Activated CD4-positive, CD25-positive, alpha-beta regulatory T cell (primary cell): ENCODE measurements around the gene EPHA6.
"Not testable (repeated sequence)": the region's sequence is repeated elsewhere in the genome, so short reads cannot be mapped to it uniquely, and the experiment has no call there.

ENCODE experiments used
- DNase-seq, 4 experiments: peaks; one replicate each; lab custom pipeline; 2025; lab: John Stamatoyannopoulos, UW

Gene EPHA6

DNA sequence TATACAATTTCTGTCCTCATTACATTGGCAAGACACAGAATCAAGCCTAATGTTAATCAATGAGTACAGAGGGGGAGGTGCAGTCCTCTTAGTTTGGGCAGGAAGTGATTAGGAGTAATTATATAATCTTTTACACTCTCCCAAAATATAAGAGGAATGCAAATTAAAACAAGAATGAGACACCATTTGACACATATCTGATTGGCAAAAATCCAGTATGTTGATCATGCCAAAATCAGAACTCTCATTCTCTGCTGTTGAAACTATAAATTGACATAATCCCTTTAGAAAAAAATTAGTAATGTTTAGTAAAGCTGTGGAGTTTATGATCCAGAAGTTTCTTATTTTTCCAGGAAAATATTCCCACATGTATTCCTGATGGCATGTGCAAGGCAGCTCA is 373.4 kb downstream of the EPHA6 start:
- DNase-seq = no peak

DNA sequence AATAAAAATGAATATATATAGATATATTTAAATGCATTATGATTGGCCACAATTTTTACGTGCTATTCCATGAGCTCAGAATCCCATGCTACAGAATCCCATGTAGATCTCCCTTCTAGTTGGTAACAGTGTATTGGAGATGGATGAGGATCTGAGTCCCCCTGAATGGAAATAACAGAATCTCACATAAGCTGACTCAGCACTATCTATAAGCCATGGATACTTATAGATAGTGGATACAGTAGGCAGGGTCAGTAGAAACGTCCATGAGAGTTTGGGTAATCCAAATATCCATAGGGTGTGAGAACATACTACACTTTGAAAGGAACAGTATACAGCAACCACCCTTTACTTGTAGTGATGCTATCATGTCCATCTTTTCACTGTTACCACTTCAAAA is 375.4 kb downstream of the EPHA6 start:
- no peak for DNase-seq

DNA sequence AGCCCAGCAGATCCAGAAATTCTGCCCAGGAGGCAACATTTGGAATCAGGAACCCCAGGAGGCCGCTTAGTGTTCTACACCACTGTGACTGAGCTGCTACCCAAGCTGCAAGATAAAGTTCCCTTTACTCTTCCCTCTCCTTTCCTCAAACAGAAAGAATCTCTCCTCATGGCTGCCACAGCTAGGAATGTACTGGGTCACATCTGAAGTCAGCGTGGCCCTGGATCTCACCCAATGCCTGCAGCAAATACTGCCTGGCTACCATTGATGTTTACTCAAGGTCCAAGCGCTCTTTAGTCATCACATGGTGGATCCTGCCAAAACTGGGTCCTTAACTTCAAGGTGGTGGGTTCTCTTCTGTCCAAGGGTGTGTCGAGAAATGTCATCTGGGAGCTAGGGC is 382.7 kb downstream of the EPHA6 start:
- no peak for DNase-seq

DNA sequence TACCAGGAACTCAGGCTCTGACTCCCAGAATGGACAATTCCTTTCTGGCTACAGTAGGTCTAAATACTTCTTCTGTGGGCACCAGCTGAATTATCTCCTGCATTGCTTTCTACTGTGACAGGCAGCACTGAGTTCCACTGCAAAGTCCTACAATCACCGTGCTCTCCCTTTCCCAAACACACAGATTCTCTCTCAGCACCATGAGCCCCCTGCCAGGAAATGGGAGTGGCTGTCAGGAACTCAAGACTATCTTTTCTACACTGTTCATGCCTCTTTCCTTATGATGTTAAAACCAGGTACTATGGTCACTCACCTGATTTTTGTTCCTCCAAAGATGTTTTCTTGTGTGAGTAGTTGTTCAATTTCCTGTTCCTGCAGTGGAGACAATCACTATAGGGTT is 383.4 kb downstream of the EPHA6 start:
- DNase-seq = no peak

DNA sequence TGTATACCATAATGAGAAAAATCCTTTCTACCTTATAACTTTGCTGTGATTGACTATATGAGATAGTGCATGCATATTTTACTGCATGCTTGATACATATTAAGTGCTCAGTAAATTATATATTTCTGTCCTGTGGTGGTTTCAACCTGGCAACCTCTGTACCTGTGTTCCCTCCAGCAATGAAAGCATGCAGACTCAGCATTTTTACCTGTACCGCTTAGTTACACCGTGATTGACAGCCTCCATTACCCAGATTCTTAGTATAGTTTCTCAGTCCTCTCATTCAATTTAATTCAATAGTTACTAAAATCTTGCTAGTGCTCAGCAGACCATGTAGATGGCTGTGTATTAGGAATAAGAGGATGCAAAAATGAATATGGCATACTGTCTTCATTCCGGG is 386.0 kb downstream of the EPHA6 start:
- DNase-seq = no peak

DNA sequence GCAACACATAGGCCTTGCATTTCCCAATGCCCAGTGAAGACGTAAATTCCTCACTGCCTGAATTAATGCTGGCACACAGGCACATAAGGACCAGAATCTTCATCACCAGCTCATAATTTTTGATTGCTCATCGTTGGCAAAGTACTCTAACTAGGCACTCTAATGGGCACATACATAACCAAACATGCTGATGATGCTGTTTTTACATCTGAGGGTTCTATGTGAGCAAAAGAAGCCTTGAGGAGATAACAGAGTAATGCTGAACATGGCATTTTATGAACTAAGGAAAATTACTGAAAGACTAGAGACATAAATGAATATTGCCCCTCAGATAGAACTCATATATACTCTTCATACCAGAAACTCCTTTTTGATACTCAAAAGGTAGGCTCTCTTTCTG is 387.4 kb downstream of the EPHA6 start:
- DNase-seq = no peak

DNA sequence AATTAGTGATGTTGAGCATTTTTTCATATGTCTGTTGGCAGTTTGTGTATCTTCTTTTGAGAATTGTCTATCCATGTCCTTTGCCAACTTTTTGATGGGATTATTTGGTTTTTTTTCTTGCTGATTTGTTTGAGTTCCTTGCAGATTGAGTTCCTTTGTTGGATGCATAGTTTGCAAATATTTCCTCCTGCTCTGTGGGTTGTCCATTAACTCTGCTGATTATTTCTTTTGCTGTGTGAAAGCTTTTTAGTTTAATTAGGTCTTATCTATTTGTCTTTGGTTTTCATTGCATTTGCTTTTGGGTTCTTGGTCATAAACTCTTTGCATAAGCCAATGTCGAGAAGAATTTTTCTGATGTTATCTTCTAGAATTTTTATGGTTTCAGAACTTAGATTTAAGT is 414.6 kb downstream of the EPHA6 start:
- DNase-seq = no peak

DNA sequence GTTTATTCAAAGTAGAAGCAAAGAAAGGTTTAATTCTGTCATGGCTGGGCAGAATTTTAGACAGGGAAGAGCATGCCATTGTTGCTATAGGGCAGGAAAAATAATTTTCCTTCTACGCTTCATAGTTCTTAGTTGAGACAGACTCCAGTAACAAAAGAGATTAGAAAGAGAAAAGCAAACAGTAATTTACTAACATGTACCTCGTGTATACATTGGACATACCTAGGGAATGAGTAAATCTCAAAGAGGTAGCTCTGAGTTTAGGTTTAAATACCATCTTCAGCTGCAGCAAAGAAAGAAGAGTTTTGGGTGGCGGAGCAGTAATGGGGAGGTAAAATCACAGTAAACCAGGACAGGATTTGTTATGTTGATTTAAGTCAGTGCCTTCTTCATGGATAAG is 416.1 kb downstream of the EPHA6 start:
- no peak for DNase-seq

DNA sequence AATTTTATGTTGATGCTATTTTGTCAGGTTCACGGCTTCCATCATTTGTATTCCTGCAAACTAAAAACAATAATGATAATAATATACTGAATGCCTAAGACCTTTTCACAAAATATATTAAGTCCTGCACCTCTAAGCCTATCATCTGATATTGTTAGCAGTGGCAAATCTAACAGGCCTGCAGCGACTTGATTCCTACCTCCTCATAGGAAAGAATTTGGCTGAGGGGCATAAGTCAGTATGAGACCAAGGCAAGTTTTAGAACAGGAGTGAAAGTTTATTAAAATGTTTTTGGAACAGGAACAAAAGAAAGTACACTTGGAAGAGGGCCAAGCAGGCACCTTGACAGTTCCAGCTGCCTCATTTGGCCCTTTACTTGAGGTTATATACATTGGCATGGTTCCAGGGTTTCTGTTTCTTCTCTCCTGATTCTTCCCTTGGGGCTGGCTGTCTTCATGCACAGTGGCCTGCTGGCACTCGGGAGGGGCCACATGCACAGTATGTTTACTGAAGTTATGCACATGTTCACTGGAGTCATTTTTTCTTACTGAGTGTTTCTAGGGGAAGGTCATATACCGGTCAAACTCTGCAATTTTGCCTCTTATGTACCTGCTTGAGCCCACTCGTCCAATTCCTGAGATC is 418.1 kb downstream of the EPHA6 start:
- no peak for DNase-seq

DNA sequence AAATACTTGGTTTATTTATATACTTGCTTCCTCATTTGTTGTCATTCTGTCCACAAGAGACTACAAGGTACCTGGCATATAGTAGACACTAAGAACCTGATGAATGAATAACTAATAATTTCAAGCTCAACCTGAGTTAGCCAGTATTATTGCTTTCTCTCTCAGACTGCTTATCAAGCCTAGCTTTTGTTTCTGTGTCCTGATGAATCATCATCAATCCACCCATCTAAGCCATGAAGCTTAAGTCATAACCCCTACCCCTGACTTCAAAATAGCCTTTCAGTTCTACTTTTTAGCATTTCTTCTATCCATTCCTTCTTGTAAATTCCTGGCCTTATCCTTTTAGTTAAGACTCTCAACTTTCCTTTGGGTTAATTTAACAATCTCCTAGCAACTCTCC is 420.8 kb downstream of the EPHA6 start:
- no peak for DNase-seq

DNA sequence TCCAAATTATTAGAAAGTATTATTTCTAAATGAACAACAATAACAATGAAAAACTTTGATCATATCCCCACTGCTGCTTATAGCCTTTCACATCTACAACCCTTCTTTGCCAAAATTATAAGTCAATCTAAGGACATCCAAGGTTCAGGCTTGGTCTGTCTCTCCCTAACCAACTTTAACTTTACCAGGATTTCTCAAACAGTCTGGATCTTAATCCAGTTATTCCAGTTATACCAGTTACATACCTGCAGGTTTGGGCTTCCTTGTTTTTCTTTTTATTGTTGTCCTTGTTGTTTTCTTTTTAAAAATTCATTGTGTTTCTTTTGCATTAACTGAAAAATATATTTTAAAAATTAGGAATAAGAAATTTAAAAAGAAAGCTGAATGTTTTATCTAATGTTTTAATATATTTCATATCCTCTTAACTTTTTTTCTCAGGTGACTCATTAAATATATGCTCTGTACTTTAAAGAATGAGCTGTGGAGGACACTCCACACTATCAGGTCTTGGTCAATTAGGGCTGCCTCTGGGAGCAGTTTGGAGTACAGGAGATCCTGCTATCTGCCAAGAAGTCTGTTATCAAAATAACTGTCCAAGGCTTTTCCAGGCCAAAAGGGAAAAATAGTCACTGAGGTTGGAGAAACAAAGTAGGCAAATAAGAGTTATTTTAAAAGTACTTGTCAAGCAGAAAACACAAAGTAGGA is 421.4 kb downstream of the EPHA6 start:
- no peak for DNase-seq

DNA sequence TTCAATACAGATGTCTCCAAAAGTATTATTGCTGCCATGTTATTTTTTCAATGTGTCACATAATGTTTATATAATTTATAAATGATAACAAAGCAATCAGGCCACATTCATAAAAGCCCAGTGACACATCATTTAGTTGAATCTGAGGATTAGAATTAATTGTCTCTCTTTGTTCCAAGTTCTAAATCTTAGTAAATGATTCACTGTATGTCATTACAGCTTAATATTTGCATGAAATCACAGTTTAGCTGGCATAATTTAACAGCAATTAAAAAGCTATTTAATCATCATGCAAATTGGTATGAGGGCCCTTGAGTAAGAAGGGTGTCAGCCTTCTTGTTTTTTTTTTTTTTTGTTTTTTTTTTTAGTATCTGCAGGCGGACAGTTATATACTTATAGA is 427.0 kb downstream of the EPHA6 start:
- DNase-seq = no peak

DNA sequence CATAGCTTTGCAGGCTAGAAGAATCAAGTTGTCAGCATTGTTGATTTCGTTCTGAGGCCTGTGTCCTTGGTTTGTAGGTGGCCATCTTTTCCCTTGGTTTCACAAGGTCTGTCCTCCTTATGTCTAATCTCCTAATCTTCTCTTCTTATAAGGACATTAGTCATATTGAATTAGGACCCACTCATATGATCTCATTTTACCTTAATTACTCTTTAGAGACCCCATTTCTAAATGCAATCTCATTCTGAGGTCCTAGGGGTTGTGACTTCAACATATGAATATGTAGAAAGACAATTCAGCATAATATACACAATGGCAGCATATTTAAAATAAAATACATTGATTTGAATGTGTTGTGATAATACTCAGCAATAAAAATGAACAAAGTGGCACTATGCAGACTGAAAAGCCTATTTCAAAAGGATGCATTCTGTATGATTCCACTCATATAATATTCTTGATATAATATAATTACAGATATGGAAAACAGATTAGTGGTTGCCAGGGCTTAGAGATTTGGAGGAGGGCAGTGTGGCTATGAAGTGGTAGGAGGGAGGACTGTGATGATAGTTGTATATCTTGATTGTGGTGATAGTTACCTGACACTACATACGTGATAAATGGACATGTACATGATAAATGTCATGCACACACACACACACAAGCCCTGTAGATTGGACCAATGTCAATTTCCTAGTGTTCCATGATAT is 431.0 kb downstream of the EPHA6 start:
- no peak for DNase-seq

DNA sequence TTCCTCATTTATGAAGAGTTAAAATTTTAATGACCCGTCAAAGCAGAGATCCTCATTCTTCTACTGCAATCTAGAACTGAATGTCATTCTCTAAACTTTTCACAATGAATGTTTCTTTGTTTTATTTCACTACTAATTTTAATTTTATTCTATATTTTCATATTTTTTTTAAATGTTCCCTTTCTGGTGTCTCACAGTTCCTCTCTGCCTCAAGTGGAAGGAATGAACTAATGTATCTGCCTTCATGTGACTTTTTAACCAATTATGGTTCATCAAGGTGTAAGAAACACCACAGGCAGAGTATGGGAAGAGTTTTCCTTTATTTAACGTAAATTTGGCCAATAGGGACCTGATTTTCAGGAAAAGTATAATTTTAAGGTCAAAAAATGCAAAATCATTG is 441.7 kb downstream of the EPHA6 start:
- DNase-seq = no peak

DNA sequence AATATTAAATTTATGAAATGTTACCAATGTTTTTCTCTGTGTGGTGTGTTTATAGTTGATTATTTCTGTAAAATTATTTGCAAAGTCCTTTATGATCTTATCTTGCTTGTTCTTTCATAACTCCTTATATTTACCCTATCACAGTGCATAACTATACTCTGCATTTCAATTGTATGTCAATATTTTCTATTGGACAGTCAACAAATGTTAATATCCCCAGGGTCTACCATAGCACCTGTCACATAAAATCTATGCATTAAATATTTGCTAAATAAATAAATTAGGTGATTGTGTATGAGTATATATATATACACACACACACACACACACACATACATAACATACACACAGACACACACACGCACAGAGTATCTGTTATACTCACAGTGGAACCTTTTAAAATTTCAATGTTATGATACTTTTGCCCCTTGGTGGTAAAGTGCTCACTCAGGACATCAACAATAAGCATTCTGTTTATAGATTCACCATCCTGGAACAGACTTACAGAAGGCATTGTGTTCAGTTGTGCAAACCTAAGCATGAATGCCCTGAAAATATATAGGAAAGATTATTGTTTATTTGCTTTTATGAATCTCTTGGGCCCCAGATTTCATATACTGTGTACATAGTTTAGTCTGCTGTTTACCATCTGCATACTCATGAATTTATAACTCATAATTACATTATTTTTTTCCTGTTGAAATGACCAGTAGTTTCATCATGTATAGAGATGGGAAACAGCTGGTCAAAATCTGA is 443.7 kb downstream of the EPHA6 start:
- DNase-seq = no peak

DNA sequence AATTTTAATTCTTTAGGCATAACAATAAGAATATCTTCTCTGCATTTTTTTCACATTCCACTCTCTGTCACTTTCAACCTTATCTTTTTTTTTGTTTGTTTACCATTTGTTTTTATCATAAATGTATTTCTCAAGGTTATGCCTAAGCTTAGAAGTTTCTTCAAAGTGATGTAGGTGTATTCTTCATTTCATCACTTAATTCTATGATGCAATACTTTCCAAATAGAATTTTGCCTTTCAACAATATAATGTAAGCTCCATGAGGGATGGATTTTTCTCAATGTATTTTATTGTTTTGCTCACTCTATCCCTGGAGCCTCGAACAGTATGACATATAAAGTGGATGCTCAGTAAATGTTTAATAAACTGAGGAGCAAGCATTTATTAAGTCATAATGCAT is 444.9 kb downstream of the EPHA6 start:
- no peak for DNase-seq

DNA sequence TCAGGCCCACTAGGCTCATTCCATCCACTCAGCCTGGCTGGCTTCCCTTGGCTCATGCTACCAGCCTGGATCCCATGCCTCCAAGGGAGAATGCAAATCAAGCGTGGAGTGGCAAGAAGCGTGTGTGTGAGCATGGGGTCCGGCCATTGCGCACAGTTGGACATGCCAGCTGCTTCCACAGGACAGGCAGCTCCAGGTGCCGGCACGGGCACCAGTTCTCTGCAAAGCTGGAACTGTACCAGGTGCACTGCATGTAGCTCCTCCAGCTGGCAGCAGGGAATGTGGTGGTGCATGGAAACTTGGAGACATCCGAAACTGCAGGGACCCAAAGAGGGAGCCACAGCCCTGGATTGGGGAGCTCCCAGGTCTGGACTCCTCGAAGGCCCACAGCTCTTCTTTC is 449.8 kb downstream of the EPHA6 start:
- DNase-seq = no peak

DNA sequence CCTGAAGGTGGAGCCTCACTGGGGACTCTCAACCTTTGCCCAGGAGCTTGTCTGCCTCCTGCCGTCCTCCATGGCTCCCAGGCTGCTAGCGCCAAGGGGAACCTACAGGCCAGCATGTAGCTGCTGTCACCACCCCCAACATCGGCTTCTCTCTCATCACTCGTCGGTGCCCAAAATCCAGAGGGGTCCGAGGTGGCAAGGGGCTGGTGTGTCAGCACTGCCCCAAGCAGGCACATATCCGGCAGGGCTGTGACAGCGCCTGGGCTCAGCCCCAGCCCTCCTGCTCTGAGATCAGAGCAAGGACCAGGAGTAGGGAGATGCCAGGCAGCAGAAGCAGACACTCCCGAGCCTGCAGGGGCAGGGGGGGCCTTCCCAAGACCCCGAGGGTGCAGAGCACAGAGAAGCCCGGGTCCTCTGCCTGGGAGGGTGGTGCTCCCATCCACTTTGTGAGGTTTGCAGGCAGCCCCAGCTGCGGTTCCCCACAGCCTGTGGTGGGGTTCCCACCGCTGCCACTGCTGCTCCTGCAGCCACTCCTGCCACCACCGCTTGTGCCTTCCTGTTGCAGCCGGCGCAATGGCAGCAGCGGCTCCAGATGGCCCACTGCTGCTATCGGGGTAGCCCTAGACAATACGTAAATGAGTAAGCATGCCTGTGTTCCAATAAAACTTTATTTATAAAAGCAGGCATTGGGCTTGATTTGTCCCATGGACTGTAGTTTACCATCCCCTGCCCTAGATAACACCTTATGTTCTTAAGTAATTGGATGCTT is 451.0 kb downstream of the EPHA6 start:
- no peak for DNase-seq

DNA sequence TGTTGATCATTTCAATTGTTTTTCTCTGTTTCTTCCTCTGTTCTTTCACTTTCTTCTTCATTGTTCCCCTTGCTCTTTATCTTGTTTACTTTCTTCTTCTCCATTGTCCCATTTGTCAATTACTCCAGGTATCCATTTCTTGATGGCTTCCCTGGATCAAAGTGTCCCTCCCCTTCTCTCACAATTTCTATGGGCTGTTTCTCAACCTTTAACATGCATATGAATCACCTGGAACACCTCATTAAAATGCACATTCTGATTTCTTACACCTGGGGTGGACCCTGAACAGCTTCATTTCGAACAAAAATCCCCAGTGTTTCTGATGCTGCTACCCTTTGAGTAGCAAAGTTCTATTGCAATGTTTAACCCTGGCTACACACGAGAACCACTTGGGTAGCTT is 454.8 kb downstream of the EPHA6 start:
- DNase-seq = no peak

DNA sequence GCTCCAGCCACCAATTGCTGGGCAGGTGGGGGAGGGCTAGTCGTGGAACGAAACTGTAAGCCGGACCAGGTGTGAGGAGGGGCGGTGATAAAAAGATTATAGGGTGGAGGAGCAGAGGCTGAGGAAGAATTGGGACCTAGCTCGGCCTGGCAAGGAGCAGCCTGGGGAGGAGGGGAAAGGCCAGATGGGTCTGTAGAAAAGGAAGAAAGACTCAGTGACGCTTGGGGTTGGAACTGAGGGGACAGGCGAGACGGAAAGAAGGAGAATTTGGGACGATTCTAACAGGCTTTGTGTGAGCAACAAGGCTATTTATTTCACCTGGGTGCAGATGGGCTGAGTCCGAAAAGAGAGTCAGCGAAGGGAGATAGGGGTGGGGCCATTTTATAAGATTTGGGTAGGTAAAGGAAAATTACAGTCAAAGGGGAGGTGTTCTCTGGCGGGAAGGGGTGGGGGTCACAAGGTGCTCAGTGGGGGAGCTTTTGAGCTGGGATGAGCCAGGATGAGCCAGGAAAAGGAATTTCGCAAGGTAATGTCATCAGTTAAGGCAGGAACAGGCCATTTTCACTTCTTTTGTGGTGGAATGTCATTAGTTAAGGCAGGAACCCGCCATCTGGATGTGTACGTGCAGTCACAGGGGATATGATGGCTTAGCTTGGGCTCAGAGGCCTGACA is 462.6 kb downstream of the EPHA6 start:
- not testable (repeated sequence) for DNase-seq

DNA sequence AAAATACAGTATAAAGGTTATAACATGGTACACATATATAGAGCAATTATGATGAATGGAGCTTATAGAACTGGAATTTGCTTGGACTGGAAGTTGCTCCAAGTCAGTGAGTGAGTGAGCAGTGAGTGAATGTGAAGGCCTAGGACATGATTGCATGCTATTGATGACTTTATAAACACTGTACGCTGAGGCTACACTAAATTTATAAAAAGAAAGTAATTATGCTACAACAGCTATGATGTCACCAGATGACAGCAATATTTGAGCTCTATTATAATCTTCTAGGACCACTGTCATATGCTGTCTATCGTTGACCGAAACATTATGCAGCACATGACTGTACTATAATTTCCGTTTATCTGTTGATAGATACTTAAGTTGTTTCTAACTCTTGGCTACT is 463.3 kb downstream of the EPHA6 start:
- DNase-seq = no peak
